ENCODE results near the gene RUNX2.

- no peak for TF ChIP-seq CTCF (IDR thresholded peaks at IDR 0.05 in 8 of 11, conservative IDR thresholded peaks at IDR 0.05 in 3 of 11)
- TF ChIP-seq POLR2A (IDR thresholded peaks at IDR 0.05): no peak
- TF ChIP-seq POLR2AphosphoS5 (IDR thresholded peaks at IDR 0.05): no peak
These were observed 87.8 kb downstream of the RUNX2 start for GRCh38 chr6:45415788-45416518.

All from spleen (tissue), 7 donors.